Measurements from ENCODE around the gene ART3. TPM values are rescaled to one million over a fixed set of nuclear protein-coding genes. Genes with fewer than 3 reads are reported as not detected.
A peak's percentile ranks its signal among the peaks of the same experiment; 100 is the strongest.

Gene ART3
- total RNA-seq, 1 experiment from 2014 or later, result not detected

DNA sequence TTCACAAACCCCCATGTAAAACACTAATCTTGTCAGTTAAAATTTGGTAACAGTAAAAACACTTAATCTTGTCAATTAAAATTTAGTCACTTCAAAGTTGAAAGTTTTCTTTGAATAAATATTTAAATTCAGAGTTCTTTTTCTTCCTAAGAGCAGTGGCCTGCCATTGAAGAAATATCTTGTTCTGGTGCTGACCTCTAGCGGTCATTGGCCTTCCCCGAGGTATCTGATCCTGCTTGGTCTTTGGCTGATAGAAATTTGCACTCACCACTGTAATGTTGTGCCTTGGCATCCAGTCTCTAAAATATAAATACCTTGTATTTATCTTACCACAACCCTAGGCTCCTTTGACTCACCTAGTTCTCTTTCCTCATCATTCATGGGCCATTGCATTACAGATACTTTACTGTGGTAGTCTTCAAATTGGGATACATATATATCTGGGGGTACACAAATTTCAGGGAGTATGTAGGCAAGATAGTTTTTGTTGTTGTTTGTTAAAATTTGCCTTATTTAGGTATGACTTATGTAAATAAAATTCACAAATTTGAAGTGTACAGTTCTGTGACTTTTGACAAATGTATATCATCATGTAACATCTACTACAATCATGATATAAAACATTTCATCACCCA is 6.7 kb upstream of the ART3 start:
- TF ChIP-seq, protein P1, sequence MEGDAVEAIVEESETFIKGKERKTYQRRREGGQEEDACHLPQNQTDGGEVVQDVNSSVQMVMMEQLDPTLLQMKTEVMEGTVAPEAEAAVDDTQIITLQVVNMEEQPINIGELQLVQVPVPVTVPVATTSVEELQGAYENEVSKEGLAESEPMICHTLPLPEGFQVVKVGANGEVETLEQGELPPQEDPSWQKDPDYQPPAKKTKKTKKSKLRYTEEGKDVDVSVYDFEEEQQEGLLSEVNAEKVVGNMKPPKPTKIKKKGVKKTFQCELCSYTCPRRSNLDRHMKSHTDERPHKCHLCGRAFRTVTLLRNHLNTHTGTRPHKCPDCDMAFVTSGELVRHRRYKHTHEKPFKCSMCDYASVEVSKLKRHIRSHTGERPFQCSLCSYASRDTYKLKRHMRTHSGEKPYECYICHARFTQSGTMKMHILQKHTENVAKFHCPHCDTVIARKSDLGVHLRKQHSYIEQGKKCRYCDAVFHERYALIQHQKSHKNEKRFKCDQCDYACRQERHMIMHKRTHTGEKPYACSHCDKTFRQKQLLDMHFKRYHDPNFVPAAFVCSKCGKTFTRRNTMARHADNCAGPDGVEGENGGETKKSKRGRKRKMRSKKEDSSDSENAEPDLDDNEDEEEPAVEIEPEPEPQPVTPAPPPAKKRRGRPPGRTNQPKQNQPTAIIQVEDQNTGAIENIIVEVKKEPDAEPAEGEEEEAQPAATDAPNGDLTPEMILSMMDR (IDR thresholded peaks at IDR 0.05; ENCODE audit: insufficient read depth in 1 of 2, low read depth in 1 of 2, low read length in 1 of 2, severe bottlenecking in 1 of 2, unreplicated experiment in 1 of 2), result peak; percentile 69 to 72
- H3K4me3 Mint-ChIP-seq (ENCODE audit: unreplicated experiment), result no peak overlapping the region
- H3K36me3 Mint-ChIP-seq (ENCODE audit: insufficient read depth, unreplicated experiment), result no peaks in the 10 kb centered on the region
- DNase-seq, result peak; percentile 64 to 76
- H3K27ac Mint-ChIP-seq (ENCODE audit: unreplicated experiment), result no peak overlapping the region
- H3K27me3 ChIP-seq (replicated peaks; ENCODE audit: control insufficient read depth, insufficient read depth, low read length), result no peaks in the 10 kb centered on the region
- CTCF ChIA-PET, result no interaction called here
- H3K9me3 ChIP-seq, result no peaks in the 10 kb centered on the region
- intact Hi-C loops (cut with micrococcal nuclease; ENCODE audit: unreplicated experiment), result loop anchor here (1.0 to 5.0 kb wide), 3 partner anchors 72 to 170 kb away; no protein-coding TSS in a partner anchor
- H3K4me1 ChIP-seq, result no peaks in the 10 kb centered on the region
- no peaks in the 10 kb centered on the region for H3K27me3 Mint-ChIP-seq (ENCODE audit: insufficient read depth, unreplicated experiment)
- no peaks in the 10 kb centered on the region for H3K9me3 Mint-ChIP-seq (ENCODE audit: unreplicated experiment)
- no TSS peak for BruUV-seq (replicated peaks)
- H3K4me3 ChIP-seq (ENCODE audit: low read depth, low read length), result no peak overlapping the region
- H3K4me1 Mint-ChIP-seq (ENCODE audit: low read depth, unreplicated experiment), result no peaks in the 10 kb centered on the region
- POLR2A ChIA-PET, result no interaction called here
- H3K36me3 ChIP-seq (ENCODE audit: control insufficient read depth, insufficient read depth, low read length), result no peaks in the 10 kb centered on the region

DNA sequence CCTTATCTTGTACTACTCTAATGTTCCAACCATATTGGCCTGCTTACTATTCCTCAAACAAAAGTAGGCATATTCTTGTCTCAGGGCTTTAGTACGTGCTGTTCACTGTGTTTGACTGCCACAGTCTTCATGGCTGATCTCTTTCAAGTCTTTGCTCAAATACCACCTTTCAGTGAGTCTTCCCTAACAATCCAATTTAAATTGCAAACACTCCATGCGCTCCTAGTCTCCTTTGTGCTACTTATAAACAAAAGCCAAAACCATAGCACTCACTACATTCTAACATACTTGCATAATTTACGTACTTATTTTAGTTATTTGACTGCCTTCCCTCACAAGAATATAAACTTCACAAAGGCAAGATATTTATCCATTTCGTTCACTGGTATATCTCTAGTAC is 1.7 kb upstream of the ART3 start:
- Histone ChIP-seq H3K9me3 (no peaks in the 10 kb centered on the region), H3K27me3 (replicated peaks; ENCODE audit: control insufficient read depth, insufficient read depth, low read length) (no peaks in the 10 kb centered on the region), H3K4me1 (no peaks in the 10 kb centered on the region), H3K4me3 (ENCODE audit: low read depth, low read length) (no peak overlapping the region), H3K36me3 (ENCODE audit: control insufficient read depth, insufficient read depth, low read length) (no peaks in the 10 kb centered on the region)
- intact Hi-C loops (cut with micrococcal nuclease; ENCODE audit: unreplicated experiment), result no loop called here
- TF ChIP-seq, protein P1 (IDR thresholded peaks at IDR 0.05; ENCODE audit: insufficient read depth in 1 of 2, low read depth in 1 of 2, low read length in 1 of 2, severe bottlenecking in 1 of 2, unreplicated experiment in 1 of 2), result no peak
- Mint-ChIP-seq H3K36me3 (ENCODE audit: insufficient read depth, unreplicated experiment) (no peaks in the 10 kb centered on the region), H3K27me3 (ENCODE audit: insufficient read depth, unreplicated experiment) (no peaks in the 10 kb centered on the region), H3K27ac (ENCODE audit: unreplicated experiment) (no peak overlapping the region), H3K4me3 (ENCODE audit: unreplicated experiment) (no peak overlapping the region), H3K4me1 (ENCODE audit: low read depth, unreplicated experiment) (no peaks in the 10 kb centered on the region), H3K9me3 (ENCODE audit: unreplicated experiment) (no peaks in the 10 kb centered on the region)
- POLR2A ChIA-PET, result no interaction called here
- no TSS peak for BruUV-seq (replicated peaks)
- CTCF ChIA-PET, result no interaction called here
- no peak for DNase-seq

GRCh38 chr4:76074993-76075600 is 588 bp downstream of the ART3 start:
- Mint-ChIP-seq H3K4me1 (ENCODE audit: low read depth, unreplicated experiment) (no peaks in the 10 kb centered on the region), H3K9me3 (ENCODE audit: unreplicated experiment) (no peaks in the 10 kb centered on the region), H3K36me3 (ENCODE audit: insufficient read depth, unreplicated experiment) (no peaks in the 10 kb centered on the region), H3K27me3 (ENCODE audit: insufficient read depth, unreplicated experiment) (peaks cover 7% of the 10 kb centered on the region), H3K4me3 (ENCODE audit: unreplicated experiment) (no peak overlapping the region), H3K27ac (ENCODE audit: unreplicated experiment) (no peak overlapping the region)
- Histone ChIP-seq H3K36me3 (ENCODE audit: control insufficient read depth, insufficient read depth, low read length) (no peaks in the 10 kb centered on the region), H3K27me3 (replicated peaks; ENCODE audit: control insufficient read depth, insufficient read depth, low read length) (no peaks in the 10 kb centered on the region), H3K9me3 (no peaks in the 10 kb centered on the region), H3K4me3 (ENCODE audit: low read depth, low read length) (no peak overlapping the region), H3K4me1 (no peaks in the 10 kb centered on the region)
- intact Hi-C loops (cut with micrococcal nuclease; ENCODE audit: unreplicated experiment), result no loop called here
- ChIA-PET CTCF (no interaction called here), POLR2A (no interaction called here)
- BruUV-seq (replicated peaks), result no TSS peak
- TF ChIP-seq, protein P1 (IDR thresholded peaks at IDR 0.05; ENCODE audit: insufficient read depth in 1 of 2, low read depth in 1 of 2, low read length in 1 of 2, severe bottlenecking in 1 of 2, unreplicated experiment in 1 of 2), result no peak
- DNase-seq, result no peak

All from Caco-2 (cell line).